Activated T-helper 1 cell treated with anti-CD3 and anti-CD28 coated beads, Interleukin-12 subunit alpha, Interleukin-12 subunit beta, Interleukin-2, Interleukin-4 antibody, amounts not matched to agents 30 ng/mL and 10 ng/mL and 1 ng/mL, durations not matched to agents 14 hours and 24 hours and 36 hours (primary cell): ENCODE measurements around the gene JHY. TPM values are rescaled to one million over a fixed set of nuclear protein-coding genes. Genes with fewer than 3 reads are reported as not detected.
A peak's percentile ranks its signal among the peaks of the same experiment; 100 is the strongest.
"Not testable (repeated sequence)": the region's sequence is repeated elsewhere in the genome, so short reads cannot be mapped to it uniquely, and the experiment has no call there.

Experiments used
- DNase-seq: peaks from one replicate; pipeline ENCODE4 v3.0.0; 2021; ENCODE audit warnings: low spot score
- H3K27ac Mint-ChIP-seq: one replicate; pipeline ENCODE4 v1.8.0; 2021; ENCODE audit warnings: mild to moderate bottlenecking, mixed read lengths
- H3K27me3 Mint-ChIP-seq: one replicate; pipeline ENCODE4 v1.8.0; 2022; ENCODE audit warnings: mild to moderate bottlenecking, moderate library complexity, mixed read lengths; ENCODE audit not compliant: insufficient read depth
- H3K36me3 Mint-ChIP-seq: one replicate; pipeline ENCODE4 v1.8.0; 2021; ENCODE audit warnings: low read depth, mixed read lengths
- H3K4me1 Mint-ChIP-seq: one replicate; pipeline ENCODE4 v1.8.0; 2021; ENCODE audit warnings: low read depth, mixed read lengths
- H3K4me3 Mint-ChIP-seq: one replicate; pipeline ENCODE4 v1.8.0; 2021; ENCODE audit warnings: mild to moderate bottlenecking, moderate library complexity, mixed read lengths
- H3K9me3 Mint-ChIP-seq: one replicate; pipeline ENCODE4 v1.8.0; 2021; ENCODE audit warnings: mixed read lengths
- intact Hi-C: fragments of 100-400 bp; cut with micrococcal nuclease; formaldehyde crosslinking; loops from one replicate; pipeline ENCODE4 v1.15.1; 2024
- total RNA-seq: library from RNA; stranded (reverse); gene quantifications from 2 replicates; pipeline ENCODE4 v1.2.3, GENCODE V29; 2022

The JHY gene
- total RNA-seq, 1 donor from 2014 or later = 0.91 TPM

DNA sequence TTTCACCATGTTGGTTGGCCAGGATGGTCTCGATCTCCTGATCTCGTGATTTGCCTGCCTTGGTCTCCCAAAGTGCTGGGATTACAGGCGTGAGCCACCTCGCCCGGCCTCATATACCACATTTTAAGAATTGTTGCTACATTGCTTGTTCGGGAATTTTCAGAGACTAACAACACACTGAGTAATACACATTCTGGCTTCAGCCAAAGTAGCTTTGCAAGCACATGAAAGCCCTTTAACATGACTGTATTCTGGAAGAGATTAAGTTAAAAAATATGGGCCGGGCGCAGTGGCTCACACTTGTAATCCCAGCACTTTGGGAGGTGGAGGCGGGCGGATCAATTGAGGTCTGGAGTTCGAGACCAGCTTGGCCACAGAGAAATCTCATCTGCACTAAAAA is 29.3 kb upstream of the JHY start:
- Mint-ChIP-seq H3K4me3 (no peak overlapping the region), H3K27me3 (peaks cover 8% of the 10 kb centered on the region), H3K4me1 (peaks cover 51% of the 10 kb centered on the region), H3K9me3 (no peaks in the 10 kb centered on the region), H3K27ac (no peak overlapping the region), H3K36me3 (no peaks in the 10 kb centered on the region)
- intact Hi-C loops = loop anchor here (10.0 kb wide), 1 partner anchor 1388 kb away; no protein-coding TSS in a partner anchor
- no peak for DNase-seq

GRCh38 chr11:122853971-122854446 is 28.6 kb upstream of the JHY start:
- Mint-ChIP-seq H3K4me3 (no peak overlapping the region), H3K27me3 (peaks cover 13% of the 10 kb centered on the region), H3K27ac (no peak overlapping the region), H3K36me3 (no peaks in the 10 kb centered on the region), H3K9me3 (no peaks in the 10 kb centered on the region), H3K4me1 (peaks cover 51% of the 10 kb centered on the region)
- DNase-seq = peak; percentile 15
- intact Hi-C loops = loop anchor here (1.0 to 10.0 kb wide), 5 partner anchors 58 to 1389 kb away; no protein-coding TSS in a partner anchor

DNA sequence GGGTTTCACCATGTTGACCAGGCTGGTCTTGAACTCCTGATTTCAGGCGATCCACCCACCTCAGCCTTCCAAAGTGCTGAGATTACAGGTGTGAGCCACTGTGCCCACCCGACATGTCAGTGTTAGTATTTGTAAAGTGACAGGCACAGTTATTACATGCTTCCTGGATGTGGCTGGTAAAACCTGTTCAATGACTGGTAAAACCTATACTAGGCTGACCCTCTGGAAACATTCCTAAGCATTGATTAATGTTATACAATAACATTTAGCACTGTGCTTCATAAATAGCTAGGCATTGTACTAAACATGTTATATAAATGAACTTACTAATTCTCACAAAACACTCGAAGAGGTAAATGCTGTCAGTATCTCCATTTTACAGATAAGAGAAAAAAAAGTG is 20.9 kb upstream of the JHY start:
- H3K27me3 Mint-ChIP-seq = peaks cover 47% of the 10 kb centered on the region
- no peak overlapping the region for H3K27ac Mint-ChIP-seq
- H3K36me3 Mint-ChIP-seq = no peaks in the 10 kb centered on the region
- intact Hi-C loops = no loop called here
- DNase-seq = no peak
- no peaks in the 10 kb centered on the region for H3K9me3 Mint-ChIP-seq
- H3K4me3 Mint-ChIP-seq = no peak overlapping the region
- peaks cover 14% of the 10 kb centered on the region for H3K4me1 Mint-ChIP-seq

DNA sequence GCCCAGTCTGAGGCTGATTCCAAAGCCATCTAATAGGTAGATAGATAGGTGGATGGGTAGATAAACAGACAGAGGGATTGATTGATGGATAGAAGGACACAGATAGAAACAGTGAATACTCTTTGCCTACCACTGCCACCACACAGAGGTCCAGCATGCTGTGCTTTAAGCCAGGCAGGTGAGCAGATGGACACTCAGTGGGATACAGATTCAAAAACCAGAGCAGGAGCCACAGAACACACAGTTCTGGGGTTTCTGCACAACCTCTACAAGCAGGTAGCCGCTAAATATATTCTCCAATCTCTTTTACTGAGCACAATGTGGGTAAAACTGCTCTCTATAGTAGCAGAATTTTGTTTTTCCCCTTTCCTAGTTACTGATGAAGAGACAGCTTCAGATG is 20.5 kb upstream of the JHY start:
- no peak overlapping the region for H3K27ac Mint-ChIP-seq
- no peaks in the 10 kb centered on the region for H3K9me3 Mint-ChIP-seq
- H3K27me3 Mint-ChIP-seq = peaks cover 51% of the 10 kb centered on the region
- intact Hi-C loops = no loop called here
- no peak overlapping the region for H3K4me3 Mint-ChIP-seq
- peaks cover 9% of the 10 kb centered on the region for H3K4me1 Mint-ChIP-seq
- H3K36me3 Mint-ChIP-seq = no peaks in the 10 kb centered on the region
- no peak for DNase-seq

DNA sequence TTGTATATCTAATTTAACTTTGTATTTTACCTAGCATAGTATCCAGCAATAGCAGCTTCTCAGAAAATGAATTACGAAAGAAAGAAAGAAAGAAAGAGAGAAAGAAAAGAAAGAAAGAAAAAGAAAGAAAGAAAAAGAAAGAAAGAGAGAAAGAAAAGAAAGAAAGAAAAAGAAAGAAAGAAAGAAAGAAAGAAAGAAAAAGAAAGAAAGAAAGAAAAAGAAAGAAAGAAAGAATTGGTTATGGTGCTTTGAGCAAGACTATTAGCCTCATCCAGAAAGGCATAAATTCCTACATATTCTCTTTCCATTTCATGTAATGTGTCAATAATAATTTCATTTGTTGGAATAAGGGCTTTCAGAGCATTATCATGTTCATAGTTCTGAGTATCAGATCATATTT is 19.4 kb upstream of the JHY start:
- DNase-seq, H3K27ac Mint-ChIP-seq, H3K4me1 Mint-ChIP-seq, H3K9me3 Mint-ChIP-seq, H3K4me3 Mint-ChIP-seq, H3K36me3 Mint-ChIP-seq: not testable (repeated sequence)
- intact Hi-C loops = loop anchor here (1.0 kb wide), 2 partner anchors 160 to 191 kb away; no protein-coding TSS in a partner anchor
- peaks cover 52% of the 10 kb centered on the region for H3K27me3 Mint-ChIP-seq

GRCh38 chr11:122863704-122864326 is 18.7 kb upstream of the JHY start:
- peaks cover 47% of the 10 kb centered on the region for H3K27me3 Mint-ChIP-seq
- H3K27ac Mint-ChIP-seq = no peak overlapping the region
- H3K4me3 Mint-ChIP-seq = no peak overlapping the region
- H3K36me3 Mint-ChIP-seq = no peaks in the 10 kb centered on the region
- intact Hi-C loops = loop anchor here (1.0 kb wide), 2 partner anchors 159 to 190 kb away; no protein-coding TSS in a partner anchor
- no peak for DNase-seq
- H3K4me1 Mint-ChIP-seq = no peaks in the 10 kb centered on the region
- H3K9me3 Mint-ChIP-seq = no peaks in the 10 kb centered on the region

DNA sequence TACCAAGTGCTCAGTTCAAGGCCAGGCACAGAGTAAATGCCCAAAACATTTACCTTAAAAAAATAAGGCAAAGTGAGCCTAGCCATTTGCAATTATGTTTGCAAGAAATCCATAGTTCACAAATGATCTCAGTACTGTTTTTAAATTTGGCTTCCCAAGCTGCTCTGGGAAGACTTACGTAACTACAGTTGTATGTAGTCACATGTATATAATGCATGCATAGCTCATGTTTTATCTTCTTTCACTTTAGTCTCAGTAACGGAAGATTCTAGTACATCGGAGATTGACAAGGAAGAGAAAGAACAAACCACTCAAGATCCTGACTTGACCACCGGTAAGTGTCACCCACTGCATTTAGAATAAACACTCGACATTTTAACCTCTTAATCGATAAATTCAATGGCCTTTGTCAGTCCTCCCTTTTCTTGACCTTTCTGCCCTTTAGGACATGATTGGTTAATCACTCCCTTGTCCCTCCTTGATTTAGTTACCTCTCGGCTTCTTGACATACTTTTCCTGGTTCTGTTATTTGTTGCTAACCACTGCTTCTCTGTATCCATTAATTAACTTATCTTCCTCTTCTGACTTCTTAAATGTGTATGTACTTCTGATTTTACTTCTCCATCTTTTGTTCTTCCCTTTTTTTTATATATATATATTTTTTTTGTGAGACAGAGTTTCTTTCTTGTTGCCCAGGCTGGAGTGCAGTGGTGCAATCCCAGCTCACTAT is 18.0 kb upstream of the JHY start:
- no peak for DNase-seq
- no peaks in the 10 kb centered on the region for H3K9me3 Mint-ChIP-seq
- peaks cover 6% of the 10 kb centered on the region for H3K4me1 Mint-ChIP-seq
- intact Hi-C loops = no loop called here
- H3K27me3 Mint-ChIP-seq = peaks cover 48% of the 10 kb centered on the region
- H3K36me3 Mint-ChIP-seq = no peaks in the 10 kb centered on the region
- no peak overlapping the region for H3K27ac Mint-ChIP-seq
- no peak overlapping the region for H3K4me3 Mint-ChIP-seq

GRCh38 chr11:122869622-122870021 is 12.9 kb upstream of the JHY start:
- intact Hi-C loops = no loop called here
- peaks cover 21% of the 10 kb centered on the region for H3K27me3 Mint-ChIP-seq
- H3K4me1 Mint-ChIP-seq = peaks cover 8% of the 10 kb centered on the region
- no peaks in the 10 kb centered on the region for H3K9me3 Mint-ChIP-seq
- DNase-seq = no peak
- H3K27ac Mint-ChIP-seq = no peak overlapping the region
- H3K4me3 Mint-ChIP-seq = no peak overlapping the region
- H3K36me3 Mint-ChIP-seq = no peaks in the 10 kb centered on the region

- peaks cover 19% of the 10 kb centered on the region for H3K27me3 Mint-ChIP-seq
- H3K4me1 Mint-ChIP-seq = peaks cover 8% of the 10 kb centered on the region
- no peak for DNase-seq
- intact Hi-C loops = no loop called here
- H3K27ac Mint-ChIP-seq = no peak overlapping the region
- no peaks in the 10 kb centered on the region for H3K9me3 Mint-ChIP-seq
- H3K36me3 Mint-ChIP-seq = no peaks in the 10 kb centered on the region
- H3K4me3 Mint-ChIP-seq = no peak overlapping the region
These were observed 11.3 kb upstream of the JHY start for GRCh38 chr11:122871302-122871701.

DNA sequence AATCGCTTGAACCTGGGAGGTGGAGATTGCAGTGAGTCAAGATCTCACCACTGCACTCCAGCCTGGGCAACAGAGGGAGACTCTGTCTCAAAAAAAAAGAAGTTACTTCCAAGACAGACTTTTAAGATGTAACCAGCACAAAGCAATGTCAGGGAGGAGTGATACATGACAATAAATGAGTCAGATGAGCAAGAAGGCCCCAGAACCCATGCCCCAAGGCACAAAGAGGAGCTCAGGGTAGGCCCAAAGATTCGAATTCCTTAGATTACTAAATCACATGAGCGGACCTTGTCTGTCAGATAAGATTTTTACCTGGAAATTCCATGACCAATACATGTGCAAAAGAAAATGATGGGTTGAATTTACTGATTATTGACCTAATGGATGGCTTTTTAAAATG is 10.5 kb upstream of the JHY start:
- H3K27ac Mint-ChIP-seq = no peak overlapping the region
- H3K4me3 Mint-ChIP-seq = no peak overlapping the region
- no peaks in the 10 kb centered on the region for H3K9me3 Mint-ChIP-seq
- H3K4me1 Mint-ChIP-seq = peaks cover 8% of the 10 kb centered on the region
- intact Hi-C loops = no loop called here
- H3K27me3 Mint-ChIP-seq = peaks cover 14% of the 10 kb centered on the region
- H3K36me3 Mint-ChIP-seq = no peaks in the 10 kb centered on the region
- DNase-seq = no peak

GRCh38 chr11:122874991-122875390 is 7.6 kb upstream of the JHY start:
- Mint-ChIP-seq H3K27me3 (peaks cover 5% of the 10 kb centered on the region), H3K36me3 (no peaks in the 10 kb centered on the region), H3K9me3 (no peaks in the 10 kb centered on the region), H3K4me1 (peaks cover 10% of the 10 kb centered on the region), H3K27ac (no peak overlapping the region), H3K4me3 (no peak overlapping the region)
- no peak for DNase-seq
- intact Hi-C loops = no loop called here

GRCh38 chr11:122877732-122878131 is 4.8 kb upstream of the JHY start:
- H3K4me3 Mint-ChIP-seq = peak overlapping the region; percentile 42
- intact Hi-C loops = no loop called here
- no peaks in the 10 kb centered on the region for H3K9me3 Mint-ChIP-seq
- H3K36me3 Mint-ChIP-seq = peaks cover 4% of the 10 kb centered on the region
- peaks cover 14% of the 10 kb centered on the region for H3K27me3 Mint-ChIP-seq
- peak overlapping the region; percentile 52 for H3K27ac Mint-ChIP-seq
- H3K4me1 Mint-ChIP-seq = peaks cover 25% of the 10 kb centered on the region
- no peak for DNase-seq

DNA sequence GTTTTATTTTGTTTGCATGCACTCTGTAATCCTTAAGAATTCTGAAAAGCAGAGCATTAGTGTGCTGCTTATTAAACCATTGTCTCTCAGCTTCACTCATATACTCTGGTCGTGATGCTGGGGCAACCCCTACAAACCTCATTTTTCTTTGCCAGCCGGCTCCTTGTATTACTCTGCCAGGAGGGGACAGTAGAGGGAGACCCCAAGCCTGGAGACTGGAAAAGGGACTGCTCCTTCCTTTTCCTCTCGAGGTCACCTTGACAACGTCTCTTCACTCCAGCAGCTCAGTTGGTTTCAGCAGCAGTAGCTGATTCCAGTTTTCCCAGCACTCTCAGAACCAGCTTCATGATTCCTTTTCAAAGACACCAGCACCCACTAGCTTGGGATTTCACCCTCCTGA is 2.8 kb upstream of the JHY start:
- intact Hi-C loops = loop anchor here (5.0 kb wide), 1 partner anchor 103 kb away; the partner anchor contains the start of gene BSX
- no peak overlapping the region for H3K4me3 Mint-ChIP-seq
- no peak overlapping the region for H3K27ac Mint-ChIP-seq
- H3K36me3 Mint-ChIP-seq = peaks cover 4% of the 10 kb centered on the region
- H3K4me1 Mint-ChIP-seq = peaks cover 34% of the 10 kb centered on the region
- no peaks in the 10 kb centered on the region for H3K9me3 Mint-ChIP-seq
- no peak for DNase-seq
- peaks cover 12% of the 10 kb centered on the region for H3K27me3 Mint-ChIP-seq
